Testis (tissue), 3 donors: ENCODE results near the gene RARG. TPM values are rescaled to one million over a fixed set of nuclear protein-coding genes. Genes with fewer than 3 reads are reported as not detected.
A peak's percentile ranks its signal among the peaks of the same experiment; 100 is the strongest.

Experiments used
- DNase-seq: peaks from one replicate; pipeline ENCODE4 v3.0.0-alpha.2; 2019
- H3K27ac ChIP-seq, 2 donors: fragments of 200-600 bp; sonication (generic); one replicate each; pipeline ENCODE4 v1.5.1; 2019
- H3K27me3 ChIP-seq: fragments of 200-600 bp; sonication (generic); one replicate; pipeline ENCODE4 v1.5.1; 2019
- H3K36me3 ChIP-seq: fragments of 200-600 bp; sonication (generic); one replicate; pipeline ENCODE4 v1.5.1; 2017; ENCODE audit warnings: low read depth; ENCODE audit errors: missing control alignments
- H3K4me1 ChIP-seq: fragments of 200-600 bp; sonication (generic); one replicate; pipeline ENCODE4 v1.5.1; 2019
- H3K4me3 ChIP-seq, 2 donors: fragments of 200-600 bp; sonication (generic); one replicate each; pipeline ENCODE4 v1.5.1; 2017 to 2019
- H3K9me3 ChIP-seq: fragments of 200-600 bp; sonication (generic); one replicate; pipeline ENCODE4 v1.5.1; 2017
- CTCF ChIP-seq, 3 experiments: fragments of 450-650 bp in 2 of 3; fragments of 200-600 bp in 1 of 3; sonication (generic) in 1 of 3; IDR thresholded peaks; one replicate each; pipeline ENCODE4 v1.5.1; 2016 to 2019; ENCODE audit warnings: antibody characterized with exemption in 3 of 3, mild to moderate bottlenecking in 2 of 3, moderate library complexity in 1 of 3
- POLR2A ChIP-seq: fragments of 450-650 bp; IDR thresholded peaks from one replicate; pipeline ENCODE4 v1.6.1; 2017; ENCODE audit warnings: antibody characterized with exemption, mild to moderate bottlenecking, moderate library complexity
- WGBS, 2 donors: methylation state at CpG; one replicate each; pipeline ENCODE4 v1.1.5; 2018; 5-methylcytosine and 5-hydroxymethylcytosine counted together
- intact Hi-C: fragments of 100-400 bp; cut with DNase I; formaldehyde crosslinking; loops from one replicate; pipeline ENCODE4 v1.15.1; 2023; ENCODE audit warnings: low total_unique reads
- polyA plus RNA-seq: library from polyadenylated mRNA; stranded (reverse); fragments of 350-450 nt; fragmentation: Illumina TruSeq; extraction: RNeasy Lipid Tissue Mini Kit (QIAGEN cat#74804); gene quantifications from one replicate; pipeline ENCODE4 v1.2.3, GENCODE V29; 2014; ENCODE audit warnings: low read depth, low replicate concordance; ENCODE audit not compliant: insufficient read depth
- total RNA-seq, 2 donors: library from RNA; depleted of rRNA; stranded (reverse); fragments of >200 nt; gene quantifications; one replicate each; pipeline ENCODE4 v1.2.3, GENCODE V29; 2016

Gene RARG
- total and polyA plus RNA-seq, 3 donors from 2014 or later = 12.1 to 13.6 (median 12.5) TPM

DNA sequence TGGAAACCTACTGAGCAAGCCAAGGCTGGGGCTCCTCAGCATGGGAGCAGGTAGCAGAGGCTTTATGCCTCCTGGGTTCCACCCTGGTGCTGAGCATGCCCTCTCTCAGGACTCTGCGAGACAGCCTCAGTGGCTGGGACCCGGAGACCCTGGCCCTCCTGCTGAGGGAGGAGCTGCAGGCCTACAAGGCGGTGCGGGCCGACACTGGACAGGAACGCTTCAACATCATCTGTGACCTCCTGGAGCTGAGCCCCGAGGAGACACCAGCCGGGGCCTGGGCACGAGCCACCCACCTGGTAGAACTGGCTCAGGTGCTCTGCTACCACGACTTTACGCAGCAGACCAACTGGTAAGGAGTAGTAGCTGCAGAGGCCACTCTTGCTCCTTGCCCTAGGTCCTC is 44.5 kb upstream of the RARG start:
- Histone ChIP-seq H3K27ac (no peak overlapping the region), H3K4me3 (no peak overlapping the region), H3K9me3 (no peaks in the 10 kb centered on the region), H3K4me1 (no peaks in the 10 kb centered on the region), H3K36me3 (no peaks in the 10 kb centered on the region), H3K27me3 (no peaks in the 10 kb centered on the region)
- 94 to 97% methylated on average over 9 to 11 of the region's 11 CpGs for WGBS, 2 donors
- DNase-seq = no peak
- no peak for TF ChIP-seq CTCF (IDR thresholded peaks at IDR 0.05)
- no peak for TF ChIP-seq POLR2A
- intact Hi-C loops = loop anchor here (10.0 kb wide), 1 partner anchor 62 kb away; no protein-coding TSS in a partner anchor

DNA sequence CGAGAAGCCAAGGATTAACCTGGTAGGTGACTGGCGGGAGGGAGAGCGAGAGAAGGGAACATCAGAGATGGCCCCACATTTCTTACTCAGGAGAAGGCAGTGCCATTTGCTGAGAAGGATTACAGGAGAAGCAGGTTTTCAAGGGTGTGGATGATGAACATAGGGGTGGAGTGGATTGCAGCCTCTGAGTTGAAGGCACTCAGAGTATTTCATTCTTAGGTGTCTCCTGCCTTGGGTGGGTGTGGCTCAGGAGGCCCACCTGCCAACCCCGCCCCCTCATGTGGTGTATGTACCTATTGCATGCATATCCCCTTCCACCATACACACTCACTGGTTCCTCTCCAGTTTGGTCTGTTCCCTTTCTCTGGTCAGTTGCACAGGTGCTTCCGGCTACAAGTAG is 42.4 kb upstream of the RARG start:
- Histone ChIP-seq H3K36me3 (no peaks in the 10 kb centered on the region), H3K4me3 (no peak overlapping the region), H3K9me3 (no peaks in the 10 kb centered on the region), H3K27me3 (no peaks in the 10 kb centered on the region), H3K27ac (no peak overlapping the region), H3K4me1 (no peaks in the 10 kb centered on the region)
- intact Hi-C loops = loop anchor here (10.0 kb wide), 1 partner anchor 60 kb away; no protein-coding TSS in a partner anchor
- 94 to 96% methylated on average over 5 of the region's 5 CpGs for WGBS, 2 donors
- no peak for DNase-seq
- TF ChIP-seq CTCF (IDR thresholded peaks at IDR 0.05) (no peak), POLR2A (no peak)

GRCh38 chr12:53268630-53269562 is 36.9 kb upstream of the RARG start:
- intact Hi-C loops = no loop called here
- Histone ChIP-seq H3K9me3 (no peaks in the 10 kb centered on the region), H3K36me3 (no peaks in the 10 kb centered on the region), H3K4me1 (peaks cover 5% of the 10 kb centered on the region), H3K27ac (no peak overlapping the region), H3K27me3 (no peaks in the 10 kb centered on the region), H3K4me3 (peak overlapping the region; percentile 59 to 68)
- TF ChIP-seq POLR2A (no peak), CTCF (IDR thresholded peaks at IDR 0.05) (no peak)
- WGBS, 2 donors = 43% methylated on average over 17 to 20 of the region's 20 CpGs
- no peak for DNase-seq

GRCh38 chr12:53267999-53268629 is 36.1 kb upstream of the RARG start, which contains the start of gene ESPL1:
Gene ESPL1, plus strand, starts transcription at chr12:53268299. Its CDS starts 468 bp downstream, at chr12:53268767.
- Histone ChIP-seq H3K4me3 (peak within 1 kb of the TSS; percentile 59 to 68), H3K4me1 (peaks cover 5% of the 10 kb centered on the region), H3K27me3 (no peaks in the 10 kb centered on the region), H3K9me3 (no peaks in the 10 kb centered on the region), H3K27ac (peak within 1 kb of the TSS; percentile 21 to 28), H3K36me3 (no peaks in the 10 kb centered on the region)
- TF ChIP-seq POLR2A (no peak), CTCF (IDR thresholded peaks at IDR 0.05) (peak; percentile 8 to 35 (median 13))
- DNase-seq = peak; percentile 84
- 0% methylated on average over 39 to 58 of the region's 58 CpGs for WGBS, 2 donors
- intact Hi-C loops = no loop called here
